Measurements from ENCODE around the gene TGFBR3L. TPM values are rescaled to one million over a fixed set of nuclear protein-coding genes. Genes with fewer than 3 reads are reported as not detected.

TGFBR3L gene
- total and polyA plus RNA-seq, 2 of the 13 experiments (the other 11 are each of a cell fraction or from before 2014, with no cell fraction given), result 0.20 to 1.0 TPM

DNA sequence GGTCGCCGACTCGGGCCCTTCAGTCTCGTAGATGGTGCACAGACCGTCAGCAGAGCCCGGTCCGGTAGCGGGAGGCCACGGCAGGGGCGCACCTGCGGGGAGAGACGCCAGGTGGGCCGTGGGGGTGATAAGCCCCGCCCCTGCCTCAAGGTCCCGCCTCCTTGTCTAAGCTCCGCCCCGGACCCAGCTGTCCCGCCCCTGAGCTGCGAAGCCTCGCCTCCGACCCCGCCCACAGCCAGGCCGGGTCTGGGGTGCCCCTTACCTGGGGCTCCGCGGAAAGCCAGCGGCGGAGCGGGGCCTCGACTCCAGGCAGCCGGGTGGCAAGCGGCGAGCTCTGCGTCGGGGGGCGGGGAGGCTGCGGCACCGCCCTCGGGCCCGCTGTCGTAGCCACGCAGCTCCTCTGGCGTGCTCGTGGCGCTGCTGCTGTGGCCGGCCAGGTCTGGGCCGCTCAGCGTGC lies 45.1 kb upstream of the TGFBR3L start (continued):
- TF ChIP-seq, protein P1, sequence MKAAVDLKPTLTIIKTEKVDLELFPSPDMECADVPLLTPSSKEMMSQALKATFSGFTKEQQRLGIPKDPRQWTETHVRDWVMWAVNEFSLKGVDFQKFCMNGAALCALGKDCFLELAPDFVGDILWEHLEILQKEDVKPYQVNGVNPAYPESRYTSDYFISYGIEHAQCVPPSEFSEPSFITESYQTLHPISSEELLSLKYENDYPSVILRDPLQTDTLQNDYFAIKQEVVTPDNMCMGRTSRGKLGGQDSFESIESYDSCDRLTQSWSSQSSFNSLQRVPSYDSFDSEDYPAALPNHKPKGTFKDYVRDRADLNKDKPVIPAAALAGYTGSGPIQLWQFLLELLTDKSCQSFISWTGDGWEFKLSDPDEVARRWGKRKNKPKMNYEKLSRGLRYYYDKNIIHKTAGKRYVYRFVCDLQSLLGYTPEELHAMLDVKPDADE (CRISPR knock-in tag; IDR thresholded peaks at IDR 0.05), result no peak
- TF ChIP-seq, protein P2, sequence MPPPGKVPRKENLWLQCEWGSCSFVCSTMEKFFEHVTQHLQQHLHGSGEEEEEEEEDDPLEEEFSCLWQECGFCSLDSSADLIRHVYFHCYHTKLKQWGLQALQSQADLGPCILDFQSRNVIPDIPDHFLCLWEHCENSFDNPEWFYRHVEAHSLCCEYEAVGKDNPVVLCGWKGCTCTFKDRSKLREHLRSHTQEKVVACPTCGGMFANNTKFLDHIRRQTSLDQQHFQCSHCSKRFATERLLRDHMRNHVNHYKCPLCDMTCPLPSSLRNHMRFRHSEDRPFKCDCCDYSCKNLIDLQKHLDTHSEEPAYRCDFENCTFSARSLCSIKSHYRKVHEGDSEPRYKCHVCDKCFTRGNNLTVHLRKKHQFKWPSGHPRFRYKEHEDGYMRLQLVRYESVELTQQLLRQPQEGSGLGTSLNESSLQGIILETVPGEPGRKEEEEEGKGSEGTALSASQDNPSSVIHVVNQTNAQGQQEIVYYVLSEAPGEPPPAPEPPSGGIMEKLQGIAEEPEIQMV (CRISPR knock-in tag; IDR thresholded peaks at IDR 0.05; ENCODE audit: low read depth), result peak; percentile 5; the same call in 1 of the 2 replicates
- TF ChIP-seq ZNF776 (CRISPR knock-in tag; IDR thresholded peaks at IDR 0.05) (peak; percentile 43; the same call in 1 of the 2 replicates), ESRRA (CRISPR knock-in tag; IDR thresholded peaks at IDR 0.05; ENCODE audit: low read depth) (0 out of 2 replicates have a peak, but pooled peaks have one; percentile 8), RAD21 (CRISPR knock-in tag; IDR thresholded peaks at IDR 0.05) (0 out of 2 replicates have a peak, but pooled peaks have one; percentile 2), GZF1 (CRISPR knock-in tag; IDR thresholded peaks at IDR 0.05) (no peak), IRX3 (CRISPR knock-in tag; IDR thresholded peaks at IDR 0.05; ENCODE audit: borderline replicate concordance, low read depth) (0 out of 2 replicates have a peak, but pooled peaks have one; percentile 62), ZNF24 (IDR thresholded peaks at IDR 0.05) (no peak), ZNF333 (CRISPR knock-in tag; IDR thresholded peaks at IDR 0.05; ENCODE audit: borderline replicate concordance) (0 out of 2 replicates have a peak, but pooled peaks have one; percentile 2), ZNF547 (CRISPR knock-in tag; IDR thresholded peaks at IDR 0.05) (peak; percentile 60; the same call in 1 of the 2 replicates), ZC3H13 (CRISPR knock-in tag; IDR thresholded peaks at IDR 0.05) (peak; percentile 50; the same call in 1 of the 2 replicates), RFXAP (CRISPR knock-in tag; IDR thresholded peaks at IDR 0.05; ENCODE audit: borderline replicate concordance) (peak; percentile 13; the same call in 1 of the 2 replicates), ZNF383 (CRISPR knock-in tag; IDR thresholded peaks at IDR 0.05; ENCODE audit: borderline replicate concordance) (no peak)
- TF ChIP-seq, protein P3, sequence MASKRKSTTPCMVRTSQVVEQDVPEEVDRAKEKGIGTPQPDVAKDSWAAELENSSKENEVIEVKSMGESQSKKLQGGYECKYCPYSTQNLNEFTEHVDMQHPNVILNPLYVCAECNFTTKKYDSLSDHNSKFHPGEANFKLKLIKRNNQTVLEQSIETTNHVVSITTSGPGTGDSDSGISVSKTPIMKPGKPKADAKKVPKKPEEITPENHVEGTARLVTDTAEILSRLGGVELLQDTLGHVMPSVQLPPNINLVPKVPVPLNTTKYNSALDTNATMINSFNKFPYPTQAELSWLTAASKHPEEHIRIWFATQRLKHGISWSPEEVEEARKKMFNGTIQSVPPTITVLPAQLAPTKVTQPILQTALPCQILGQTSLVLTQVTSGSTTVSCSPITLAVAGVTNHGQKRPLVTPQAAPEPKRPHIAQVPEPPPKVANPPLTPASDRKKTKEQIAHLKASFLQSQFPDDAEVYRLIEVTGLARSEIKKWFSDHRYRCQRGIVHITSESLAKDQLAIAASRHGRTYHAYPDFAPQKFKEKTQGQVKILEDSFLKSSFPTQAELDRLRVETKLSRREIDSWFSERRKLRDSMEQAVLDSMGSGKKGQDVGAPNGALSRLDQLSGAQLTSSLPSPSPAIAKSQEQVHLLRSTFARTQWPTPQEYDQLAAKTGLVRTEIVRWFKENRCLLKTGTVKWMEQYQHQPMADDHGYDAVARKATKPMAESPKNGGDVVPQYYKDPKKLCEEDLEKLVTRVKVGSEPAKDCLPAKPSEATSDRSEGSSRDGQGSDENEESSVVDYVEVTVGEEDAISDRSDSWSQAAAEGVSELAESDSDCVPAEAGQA (IDR thresholded peaks at IDR 0.05; ENCODE audit: low read depth), result no peak
- TF ChIP-seq, protein P3 (CRISPR knock-in tag; IDR thresholded peaks at IDR 0.05; ENCODE audit: borderline replicate concordance), result peak; percentile 75; the same call in 1 of the 2 replicates
- TF ChIP-seq, protein P4, sequence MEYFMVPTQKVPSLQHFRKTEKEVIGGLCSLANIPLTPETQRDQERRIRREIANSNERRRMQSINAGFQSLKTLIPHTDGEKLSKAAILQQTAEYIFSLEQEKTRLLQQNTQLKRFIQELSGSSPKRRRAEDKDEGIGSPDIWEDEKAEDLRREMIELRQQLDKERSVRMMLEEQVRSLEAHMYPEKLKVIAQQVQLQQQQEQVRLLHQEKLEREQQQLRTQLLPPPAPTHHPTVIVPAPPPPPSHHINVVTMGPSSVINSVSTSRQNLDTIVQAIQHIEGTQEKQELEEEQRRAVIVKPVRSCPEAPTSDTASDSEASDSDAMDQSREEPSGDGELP (IDR thresholded peaks at IDR 0.05; ENCODE audit: borderline replicate concordance, low read depth), result 0 out of 2 replicates have a peak, but pooled peaks have one; percentile 20

Data from HepG2 (cell line).